HG02943 (cell line): ENCODE measurements around the gene ME3.
"Not testable (repeated sequence)": the region's sequence is repeated elsewhere in the genome, so short reads cannot be mapped to it uniquely, and the experiment has no call there.

Experiments used
- ATAC-seq: cut with Tn5 transposase; IDR thresholded peaks from one replicate; pipeline ENCODE4 v1.9.1; 2021; ENCODE audit warnings: mild to moderate bottlenecking, low read depth, moderate library complexity; ENCODE audit not compliant: unreplicated experiment

ME3 gene

GRCh38 chr11:86666193-86666592, 6.2 kb downstream of the ME3 start:
- no peak for ATAC-seq

GRCh38 chr11:86664930-86665329, 7.5 kb downstream of the ME3 start:
- no peak for ATAC-seq

DNA sequence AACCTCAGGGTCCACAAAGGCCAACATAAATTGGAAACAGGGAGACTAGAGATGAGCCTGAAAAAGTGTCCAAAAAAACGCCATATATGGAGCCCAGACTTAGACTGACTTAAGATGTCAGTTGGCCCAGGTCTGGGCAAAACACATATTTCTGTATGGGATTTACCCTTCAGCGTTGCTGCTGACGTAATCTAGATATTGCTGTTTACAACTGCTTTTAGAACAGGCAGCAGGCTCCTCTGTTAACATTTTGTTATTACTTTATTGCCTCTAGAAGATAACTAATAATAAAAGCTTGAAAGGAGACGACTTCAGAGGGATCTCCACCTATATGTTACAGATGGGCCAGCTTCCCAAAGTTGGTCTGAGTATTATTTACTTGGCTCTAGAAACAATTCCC, 8.7 kb downstream of the ME3 start:
- no peak for ATAC-seq

DNA sequence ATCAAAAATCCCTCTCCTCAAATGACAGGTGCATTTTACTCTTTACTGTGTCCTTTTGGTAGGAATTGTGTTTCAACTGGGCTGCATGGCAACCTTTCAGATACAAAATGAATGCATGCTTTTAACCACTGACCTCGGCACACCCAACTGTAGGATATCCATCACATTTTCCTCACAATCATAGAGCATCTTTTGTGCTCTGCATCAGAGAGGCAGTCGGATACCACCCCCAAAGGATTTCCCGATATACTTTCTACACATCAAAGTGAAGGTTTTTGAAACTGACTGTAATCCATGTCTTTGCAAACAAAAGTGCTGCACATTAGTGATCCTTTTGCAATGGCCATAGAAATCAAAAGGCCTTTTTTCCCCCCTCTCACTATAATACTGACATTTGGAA, 9.1 kb downstream of the ME3 start:
- ATAC-seq = no peak

DNA sequence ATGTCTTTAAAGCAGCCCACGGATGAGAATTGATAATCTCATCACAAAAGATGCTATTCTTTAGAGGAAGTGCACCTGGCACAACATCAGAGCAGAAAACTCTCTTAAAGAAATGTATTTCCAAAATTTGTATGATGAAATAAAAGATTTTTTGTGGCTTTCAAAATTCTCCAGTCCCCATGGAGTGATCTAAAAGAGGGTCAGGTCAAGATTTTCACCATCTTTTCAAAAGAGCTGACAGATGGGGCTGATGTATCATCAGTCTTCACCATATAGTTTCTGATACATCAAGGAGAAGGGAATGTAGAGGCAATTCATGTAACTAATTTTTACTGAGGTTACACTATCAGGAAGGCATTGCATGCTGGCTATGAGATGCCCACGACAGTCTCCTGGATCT, 11.7 kb downstream of the ME3 start:
- no peak for ATAC-seq

GRCh38 chr11:86660088-86660487, 12.3 kb downstream of the ME3 start:
- no peak for ATAC-seq

DNA sequence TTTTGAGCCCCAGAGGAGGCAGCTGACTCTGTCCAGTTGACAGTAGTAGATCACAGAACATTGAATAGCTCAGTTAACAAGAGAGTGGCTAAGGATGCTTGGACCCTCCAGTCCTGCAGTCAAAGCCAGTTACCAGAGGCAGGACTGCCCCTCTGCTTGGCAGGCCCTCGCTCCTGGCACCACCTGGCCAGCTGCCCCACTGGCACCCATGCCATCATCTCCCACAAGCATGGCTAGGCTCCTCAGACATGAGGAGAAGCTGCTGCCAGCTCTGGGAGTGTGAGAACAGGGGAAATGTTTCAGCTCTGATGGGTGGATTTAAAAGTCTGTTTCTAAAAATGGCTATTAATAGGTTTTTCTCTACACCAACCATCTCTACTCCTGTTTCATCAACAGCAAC, 13.9 kb downstream of the ME3 start:
- no peak for ATAC-seq

DNA sequence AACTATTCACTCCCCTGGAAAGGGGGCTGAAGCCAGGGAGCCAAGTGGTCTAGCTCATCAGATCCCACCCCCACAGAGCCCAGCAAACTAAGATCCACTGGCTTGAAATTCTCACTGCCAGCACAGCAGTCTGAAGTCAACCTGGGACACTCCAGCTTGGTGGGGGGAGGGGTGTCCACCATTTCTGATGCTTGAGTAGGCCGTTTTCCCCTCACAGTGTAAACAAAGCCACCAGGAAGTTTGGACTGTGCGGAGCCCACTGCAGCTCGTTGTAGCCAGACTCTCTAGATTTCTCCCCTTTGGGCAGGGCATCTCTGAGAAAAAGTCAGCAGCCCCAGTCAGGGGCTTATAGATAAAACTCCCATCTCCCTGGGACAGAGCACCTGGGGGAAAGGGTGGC, 27.2 kb downstream of the ME3 start:
- not testable (repeated sequence) for ATAC-seq

GRCh38 chr11:86644291-86644690, 28.1 kb downstream of the ME3 start:
- no peak for ATAC-seq

DNA sequence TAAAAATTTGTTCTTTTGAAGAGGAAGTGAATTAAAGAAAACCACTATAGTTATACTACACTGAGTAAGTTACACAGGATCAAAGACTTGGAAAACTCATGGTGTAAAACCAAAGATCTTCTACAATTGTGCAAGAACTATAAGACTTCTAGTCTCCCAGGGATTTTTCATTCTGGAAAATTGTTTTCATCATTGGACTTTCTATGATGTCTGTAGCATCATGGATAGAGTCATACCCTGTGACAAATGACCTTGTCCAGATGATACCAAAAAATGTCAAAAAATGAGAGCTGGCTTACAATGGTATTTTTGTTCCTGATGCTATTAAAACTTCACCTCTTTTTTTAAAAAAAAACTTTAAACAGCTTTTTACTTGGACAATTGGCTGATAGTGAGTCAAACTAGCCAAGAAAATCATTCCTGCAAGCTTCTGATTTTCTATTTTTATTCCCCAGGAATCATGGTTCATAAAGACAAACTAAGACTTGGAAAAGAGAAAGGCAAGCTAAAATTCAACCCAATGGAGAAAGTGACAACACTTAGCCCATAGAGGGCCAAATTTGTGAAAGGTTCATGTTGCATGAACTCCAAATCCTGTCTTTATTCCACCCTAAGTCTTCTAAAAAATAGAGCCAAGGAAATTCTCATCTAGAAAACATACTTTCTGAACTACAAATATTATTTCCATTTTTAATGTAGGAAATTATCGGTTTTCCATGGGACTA, 30.7 kb downstream of the ME3 start:
- ATAC-seq = no peak

GRCh38 chr11:86639137-86639536, 33.3 kb downstream of the ME3 start:
- ATAC-seq = no peak

DNA sequence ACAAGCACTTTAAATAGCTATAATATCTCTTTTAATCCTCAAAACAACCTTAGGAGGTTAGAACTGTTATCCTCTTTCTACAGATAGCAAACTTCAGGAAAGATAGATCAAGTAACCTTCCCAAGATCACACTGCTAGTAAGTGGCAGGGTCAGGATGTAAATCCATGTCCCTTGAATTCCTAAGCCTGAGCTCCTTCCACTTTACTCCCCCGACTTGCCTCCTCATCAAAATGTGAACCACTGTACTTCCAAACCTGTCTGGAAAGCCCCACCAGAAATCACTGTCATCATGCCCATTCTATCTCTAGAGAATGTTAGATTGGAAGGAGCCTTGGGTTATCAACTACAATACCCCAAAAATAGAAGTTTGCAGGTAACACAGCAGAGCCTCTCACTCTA, 33.7 kb downstream of the ME3 start:
- ATAC-seq = no peak

- no peak for ATAC-seq
Observed at GRCh38 chr11:86637988-86638387, 34.4 kb downstream of the ME3 start.

GRCh38 chr11:86636275-86636674, 36.1 kb downstream of the ME3 start:
- no peak for ATAC-seq

DNA sequence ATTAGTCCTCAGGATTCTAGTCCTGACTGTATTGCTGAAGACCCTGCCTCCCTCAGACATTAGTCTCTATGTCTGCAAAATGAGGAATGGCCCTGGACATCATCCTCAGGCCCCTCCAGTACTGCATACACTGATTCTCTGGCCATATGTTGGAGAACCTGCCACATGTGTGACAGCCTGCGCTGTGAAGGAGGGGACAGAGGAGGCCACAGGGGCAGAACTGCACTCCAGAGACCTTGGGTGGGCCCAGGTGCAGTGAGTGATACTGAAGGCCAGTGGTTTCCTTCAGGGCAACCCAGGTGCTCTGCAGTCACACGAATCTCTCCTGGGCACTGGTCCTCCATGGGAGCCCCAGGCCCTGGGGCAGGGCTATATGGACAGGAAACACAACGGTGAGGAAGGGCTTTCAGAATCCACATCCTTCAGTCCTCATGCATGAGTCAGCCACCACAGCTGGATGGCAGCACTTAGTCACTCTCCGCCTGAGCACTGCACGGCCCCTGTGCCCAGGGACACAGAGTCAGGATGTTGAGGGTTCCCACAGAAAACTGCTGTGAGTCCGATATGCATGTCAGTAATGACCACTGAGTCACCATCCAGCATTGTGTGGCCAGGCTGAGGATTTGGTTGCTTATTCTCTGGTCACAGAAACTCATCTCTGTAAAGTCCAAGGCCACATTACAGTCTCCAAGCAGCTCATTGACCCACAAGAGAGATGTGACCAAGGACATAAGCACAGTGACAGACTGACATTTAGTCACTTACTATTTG, 39.7 kb downstream of the ME3 start:
- ATAC-seq = no peak

GRCh38 chr11:86630229-86630981, 42.0 kb downstream of the ME3 start:
- ATAC-seq = no peak

GRCh38 chr11:86629045-86629706, 43.2 kb downstream of the ME3 start:
- no peak for ATAC-seq

DNA sequence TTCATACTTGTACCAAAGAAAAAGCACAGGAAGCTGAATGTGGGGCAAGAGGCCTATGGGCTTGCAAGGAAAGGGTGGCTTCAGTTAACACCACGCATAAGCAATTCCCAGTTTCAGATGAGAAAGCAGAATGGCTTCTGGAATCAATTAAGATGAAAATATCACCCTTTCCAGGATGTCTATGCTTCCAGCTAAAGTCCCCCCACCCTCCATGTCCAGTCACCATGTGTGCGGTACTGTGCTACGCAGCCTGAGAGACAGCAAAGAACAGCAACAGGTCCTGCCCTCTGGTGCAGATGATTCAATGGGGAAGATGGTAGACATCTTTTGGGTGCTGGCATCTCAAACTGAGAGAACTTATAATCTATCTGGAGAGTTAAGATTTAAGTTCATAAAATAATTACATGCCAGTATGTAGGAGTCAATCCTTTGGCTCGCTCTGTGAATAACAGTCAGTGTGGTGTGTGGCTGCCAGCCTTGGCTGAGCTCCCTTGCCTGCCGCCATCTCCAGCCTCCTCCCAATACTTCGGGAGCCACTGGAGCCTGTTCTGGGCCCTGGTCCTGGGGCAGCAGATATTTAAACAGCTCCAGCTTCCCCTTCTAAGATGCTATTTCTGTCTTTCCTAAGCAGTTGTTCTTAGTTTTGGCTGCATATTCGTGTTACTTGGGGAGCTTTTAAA, 44.5 kb downstream of the ME3 start:
- no peak for ATAC-seq

DNA sequence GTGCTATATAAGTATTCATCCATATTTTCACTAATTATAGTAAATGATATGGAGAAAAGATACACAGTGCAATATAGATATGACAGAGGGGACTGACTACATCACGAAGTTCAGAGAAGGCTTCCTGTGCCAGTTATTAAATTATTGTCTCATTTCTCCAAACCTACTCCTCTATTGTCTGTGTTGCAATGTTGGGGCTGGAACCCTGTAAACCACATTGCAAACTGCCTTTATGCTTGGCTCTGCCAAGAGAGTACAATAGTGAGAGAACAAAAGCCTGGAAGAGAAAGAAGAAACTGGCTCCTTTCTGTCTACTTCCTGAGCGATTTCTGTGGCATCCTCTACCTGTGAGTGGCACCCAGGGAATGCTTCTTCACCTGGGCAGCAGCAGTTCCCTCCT, 46.4 kb downstream of the ME3 start:
- ATAC-seq = no peak

DNA sequence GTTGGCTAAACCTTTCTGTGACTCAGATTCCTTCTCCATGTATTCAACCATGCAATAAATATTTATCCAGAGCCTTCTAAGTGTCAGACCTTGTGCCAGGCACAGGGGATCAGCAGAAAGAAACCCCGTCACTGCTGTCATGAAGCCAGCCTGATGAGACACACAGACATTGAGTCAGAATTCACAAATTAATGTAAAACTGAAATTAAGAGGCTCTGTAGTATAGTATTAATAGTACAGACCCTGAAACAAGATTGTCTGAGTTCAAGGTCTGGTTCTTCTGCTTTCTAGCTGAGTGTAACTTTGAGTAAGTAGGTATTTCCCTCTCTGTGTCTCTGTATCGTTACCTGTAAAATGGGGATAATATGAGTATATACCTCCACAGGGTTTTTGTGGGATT, 46.9 kb downstream of the ME3 start:
- ATAC-seq = no peak
